IPS-NIHi7 (cell line): ENCODE data around the gene PSMA3.

Experiments used
- DNase-seq: peaks from one replicate; pipeline ENCODE4 v3.0.0; 2012; ENCODE audit warnings: mixed read lengths; ENCODE audit errors: extremely low spot score

PSMA3 gene

GRCh38 chr14:58298477-58299400 lies 54.1 kb downstream of the PSMA3 start, which contains the start of gene ARID4A:
TSS of gene ARID4A (plus strand) at chr14:58298555. CDS start at chr14:58299855, 1,300 bp downstream.
- DNase-seq = no peak

GRCh38 chr14:58299401-58300330 lies 55.0 kb downstream of the PSMA3 start:
- DNase-seq = peak; percentile 30

- no peak for DNase-seq
Measured at GRCh38 chr14:58301416-58301815, 56.8 kb downstream of the PSMA3 start.

- DNase-seq = no peak
Measured at GRCh38 chr14:58305730-58306129, 61.1 kb downstream of the PSMA3 start.

- DNase-seq = no peak
Measured at GRCh38 chr14:58307597-58308316, 63.1 kb downstream of the PSMA3 start.

- DNase-seq = no peak
Measured at GRCh38 chr14:58309086-58309485, 64.4 kb downstream of the PSMA3 start.

GRCh38 chr14:58313699-58314098 lies 69.1 kb downstream of the PSMA3 start:
- DNase-seq = no peak

- DNase-seq = no peak
Measured at GRCh38 chr14:58315606-58316005, 71.0 kb downstream of the PSMA3 start.
